GM21381 (cell line): ENCODE data around the gene ARHGAP12.

Experiments
- ATAC-seq: cut with Tn5 transposase; IDR thresholded peaks from one replicate; pipeline ENCODE4 v1.9.1; 2021; ENCODE audit warnings: mild to moderate bottlenecking, moderate library complexity; ENCODE audit not compliant: unreplicated experiment

Gene ARHGAP12

GRCh38 chr10:31885971-31886370 is 42.7 kb downstream of the ARHGAP12 start:
- ATAC-seq: no peak

- ATAC-seq: no peak
Measured at GRCh38 chr10:31884386-31884785, 44.2 kb downstream of the ARHGAP12 start.

- no peak for ATAC-seq
Measured at GRCh38 chr10:31883397-31883796, 45.2 kb downstream of the ARHGAP12 start.

- ATAC-seq: no peak
Measured at GRCh38 chr10:31878486-31878885, 50.1 kb downstream of the ARHGAP12 start.

GRCh38 chr10:31876652-31877352 is 51.8 kb downstream of the ARHGAP12 start:
- ATAC-seq: no peak

GRCh38 chr10:31875608-31876007 is 53.0 kb downstream of the ARHGAP12 start:
- ATAC-seq: peak; percentile 75

GRCh38 chr10:31873724-31874123 is 54.9 kb downstream of the ARHGAP12 start:
- ATAC-seq: no peak

GRCh38 chr10:31871266-31872065 is 57.2 kb downstream of the ARHGAP12 start:
- no peak for ATAC-seq

GRCh38 chr10:31867646-31868045 is 61.0 kb downstream of the ARHGAP12 start:
- ATAC-seq: no peak

GRCh38 chr10:31866118-31866670 is 62.4 kb downstream of the ARHGAP12 start:
- ATAC-seq: no peak

- ATAC-seq: no peak
Measured at GRCh38 chr10:31864834-31865518, 63.7 kb downstream of the ARHGAP12 start.

- no peak for ATAC-seq
Measured at GRCh38 chr10:31855033-31855432, 73.6 kb downstream of the ARHGAP12 start.

GRCh38 chr10:31853629-31854028 is 75.0 kb downstream of the ARHGAP12 start:
- no peak for ATAC-seq

- ATAC-seq: no peak
Measured at GRCh38 chr10:31851216-31851615, 77.4 kb downstream of the ARHGAP12 start.

GRCh38 chr10:31847515-31847914 is 81.1 kb downstream of the ARHGAP12 start:
- ATAC-seq: no peak

GRCh38 chr10:31838709-31839108 is 89.9 kb downstream of the ARHGAP12 start:
- ATAC-seq: no peak

- no peak for ATAC-seq
Measured at GRCh38 chr10:31838065-31838464, 90.6 kb downstream of the ARHGAP12 start.

GRCh38 chr10:31836569-31837406 is 91.8 kb downstream of the ARHGAP12 start:
- no peak for ATAC-seq

- no peak for ATAC-seq
Measured at GRCh38 chr10:31833753-31834152, 94.9 kb downstream of the ARHGAP12 start.

GRCh38 chr10:31832261-31832660 is 96.4 kb downstream of the ARHGAP12 start:
- ATAC-seq: no peak
